CD4-positive, alpha-beta T cell treated with Interleukin-17A for 1 hour (primary cell): Measurements from ENCODE around the gene ZNF804B.

Source experiments
- DNase-seq: peaks from one replicate; pipeline ENCODE4 v3.0.0-alpha.2; 2020

The ZNF804B gene

DNA sequence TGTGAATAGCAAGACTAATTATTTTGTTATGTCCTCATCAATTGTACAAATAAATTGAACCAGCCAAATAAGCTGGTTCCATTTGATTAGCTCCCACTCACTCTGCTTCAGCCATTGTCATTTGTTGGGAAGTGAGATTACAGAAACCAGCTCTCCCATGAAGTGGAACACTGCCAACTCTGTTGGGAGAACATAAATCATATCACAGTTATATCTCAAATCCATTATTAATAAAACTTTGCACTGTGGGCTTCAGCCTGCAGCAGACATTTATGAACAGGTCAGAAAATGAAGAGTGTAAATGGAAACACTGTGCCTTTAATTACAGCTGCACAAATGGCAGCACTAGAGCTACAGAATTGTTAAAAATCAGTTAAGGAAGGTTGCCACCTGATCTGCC, 82.7 kb downstream of the ZNF804B start:
- DNase-seq: no peak

DNA sequence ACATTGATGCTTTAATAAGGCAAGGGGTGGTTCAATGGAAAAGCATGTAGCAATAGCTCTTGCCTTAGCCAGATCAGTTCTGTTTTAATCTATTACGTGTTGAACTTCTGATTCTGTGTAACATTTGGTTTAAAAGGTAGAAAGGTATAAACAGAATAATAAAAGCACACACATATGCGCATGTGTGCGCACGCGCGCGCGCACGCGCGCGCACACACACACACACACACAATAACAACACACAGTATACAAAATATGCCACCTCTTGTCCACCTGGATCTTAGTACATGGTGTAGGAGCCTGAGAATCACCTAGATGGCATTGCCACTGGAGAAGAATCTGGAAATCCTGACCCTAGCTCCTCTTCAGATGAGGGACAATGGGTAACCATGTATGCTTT, 85.6 kb downstream of the ZNF804B start:
- DNase-seq: no peak

DNA sequence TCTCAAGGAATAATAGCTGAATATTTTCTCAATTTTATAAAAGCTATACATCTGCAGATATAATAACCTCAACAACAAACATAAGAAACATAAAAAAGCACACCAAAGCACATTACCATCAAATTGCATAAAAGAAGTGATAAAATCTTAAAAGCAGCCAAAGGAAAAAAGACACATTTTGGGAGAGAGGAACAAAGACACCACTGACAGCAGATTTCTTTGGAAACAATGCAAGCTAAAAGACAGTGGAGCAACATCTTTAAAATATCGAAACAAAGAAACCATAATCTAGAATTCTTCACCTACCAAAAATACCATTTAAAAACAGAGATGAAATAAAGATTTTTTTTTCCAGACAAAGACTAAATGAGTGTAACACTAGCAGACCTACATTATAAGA, 91.7 kb downstream of the ZNF804B start:
- no peak for DNase-seq

DNA sequence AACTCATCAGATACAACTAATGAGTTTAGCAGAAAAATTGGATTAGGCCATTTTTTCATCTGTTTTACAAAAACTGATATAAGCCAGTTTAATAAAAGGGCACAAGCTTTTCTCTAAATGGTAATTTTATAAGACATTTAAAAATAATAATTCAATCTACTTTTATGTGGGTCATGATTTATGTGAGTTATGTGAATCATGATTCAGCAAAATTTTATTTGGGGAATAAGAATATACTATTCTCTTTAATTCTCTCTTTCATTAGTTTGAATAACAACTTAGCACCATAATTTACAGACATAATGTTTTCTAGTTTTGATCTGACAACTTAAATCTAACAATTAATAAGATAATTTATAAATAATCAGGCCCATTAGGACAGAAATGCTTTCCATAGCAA, 99.8 kb downstream of the ZNF804B start:
- DNase-seq: no peak

DNA sequence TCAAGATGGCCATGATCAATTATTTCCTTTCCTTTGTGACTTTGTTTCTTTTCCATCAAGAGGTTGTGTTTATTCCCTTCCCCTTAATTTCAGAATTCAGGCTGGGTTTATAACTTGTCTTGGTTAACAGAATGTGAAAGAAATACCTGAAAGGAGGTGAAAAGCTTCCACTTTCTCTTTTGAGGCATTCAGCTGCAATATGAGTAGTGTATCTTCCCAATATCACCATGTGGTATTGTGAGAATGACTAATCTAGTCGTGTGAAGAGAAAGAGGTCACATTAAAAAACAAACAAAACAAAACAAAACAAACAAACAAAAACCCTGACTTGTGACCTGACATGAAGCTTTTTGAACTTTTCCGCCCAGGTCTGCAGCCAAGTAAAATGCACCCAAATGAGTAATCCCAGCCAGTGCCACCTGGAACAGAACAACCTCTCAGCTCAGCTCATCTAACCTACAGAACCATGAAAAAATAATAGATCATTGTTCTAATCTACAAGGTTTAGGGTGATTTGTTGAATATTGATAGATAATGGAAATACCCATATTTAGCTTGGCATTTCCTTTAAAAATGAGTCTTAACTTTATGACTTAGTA, 106.9 kb downstream of the ZNF804B start:
- no peak for DNase-seq

DNA sequence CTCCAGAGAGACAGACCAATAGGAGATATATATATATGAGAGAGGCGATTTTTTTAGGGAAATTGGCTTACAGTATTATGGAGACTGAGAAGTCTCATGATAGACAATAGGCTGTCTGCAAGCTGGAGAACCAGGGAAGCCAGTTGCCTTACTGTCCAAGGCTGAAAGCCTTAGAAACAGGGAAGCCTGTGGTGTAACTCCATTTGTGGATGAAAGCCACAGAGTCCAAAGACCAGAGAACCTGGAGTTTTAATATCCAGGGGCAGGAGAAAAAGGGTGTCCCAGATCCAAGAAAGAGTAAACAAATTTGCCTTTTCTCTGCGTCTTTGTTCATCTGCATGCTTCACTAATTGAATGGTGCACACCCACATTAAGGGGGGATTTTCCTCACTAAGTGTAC, 107.7 kb downstream of the ZNF804B start:
- no peak for DNase-seq

DNA sequence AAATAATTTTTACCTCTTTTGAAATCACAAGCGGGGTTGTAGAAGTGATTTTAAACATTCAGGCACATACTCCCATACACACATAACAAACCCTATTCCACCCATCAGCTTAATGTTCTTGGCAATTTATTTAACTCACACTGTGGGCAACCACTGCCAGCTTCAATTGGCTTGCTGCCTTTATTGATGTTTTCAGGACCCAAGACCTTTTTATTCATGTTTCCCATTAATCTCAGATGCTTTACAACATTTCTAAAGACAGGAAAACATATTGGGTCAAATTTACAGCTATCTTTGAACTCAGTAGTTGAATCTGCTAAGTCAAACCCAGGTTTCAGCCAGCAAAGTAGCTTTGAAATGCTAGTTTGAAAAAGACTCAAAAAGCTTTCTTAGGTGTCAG, 109.0 kb downstream of the ZNF804B start:
- DNase-seq: no peak

DNA sequence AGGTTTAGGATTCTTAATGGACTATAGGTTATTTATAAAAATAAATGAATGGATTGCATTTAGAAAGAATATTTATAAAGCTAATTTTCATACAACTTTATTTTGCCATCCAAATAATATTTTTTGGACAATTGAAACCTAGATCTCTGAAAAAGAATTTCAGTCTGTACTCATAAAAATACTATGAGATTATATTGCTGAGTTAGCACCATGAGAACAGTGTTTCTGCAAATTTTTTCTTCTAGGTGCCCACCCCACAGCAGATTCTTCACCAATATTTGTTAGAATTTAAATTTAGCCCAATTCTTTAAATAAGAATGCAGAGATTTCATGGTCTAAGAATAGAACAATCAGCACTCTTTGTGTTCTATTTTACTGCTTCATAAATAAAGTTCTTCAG, 121.6 kb downstream of the ZNF804B start:
- no peak for DNase-seq

DNA sequence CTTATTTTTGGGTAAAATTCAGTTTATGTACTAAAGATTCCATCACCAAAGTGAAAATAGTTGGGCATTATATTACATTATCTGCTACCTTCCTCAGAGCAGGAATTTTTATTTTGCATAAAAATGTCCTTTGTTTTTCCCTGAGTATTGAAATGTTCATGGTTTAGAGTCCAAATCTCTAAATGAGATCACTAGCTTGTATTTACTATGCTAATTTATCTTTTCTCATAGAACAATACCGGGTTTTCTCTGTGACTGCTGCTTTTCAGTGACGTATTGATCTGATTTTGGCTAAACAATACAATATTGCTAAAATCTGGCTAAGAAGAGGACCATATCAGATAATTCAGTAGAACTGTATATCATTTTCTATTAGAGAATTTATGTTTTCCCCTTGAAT, 125.6 kb downstream of the ZNF804B start:
- no peak for DNase-seq

DNA sequence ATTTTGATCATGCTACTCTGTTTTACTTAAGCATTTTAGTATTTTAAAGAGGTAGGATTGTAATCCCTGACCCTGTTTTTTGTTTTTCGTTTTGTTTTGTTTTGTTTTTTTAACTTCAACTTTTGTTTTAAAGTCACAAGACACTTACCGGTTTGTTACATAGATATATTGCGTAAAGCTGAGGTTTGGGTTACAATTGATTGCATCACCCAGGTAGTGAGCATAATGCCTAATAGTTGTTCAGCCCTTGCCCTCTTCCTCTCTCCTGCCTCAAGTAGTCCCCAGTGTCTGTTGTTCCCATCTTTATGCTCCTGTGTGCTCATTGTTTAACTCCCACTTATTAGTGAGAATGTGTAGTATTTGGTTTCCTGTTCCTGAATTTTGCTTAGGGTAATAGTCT, 129.2 kb downstream of the ZNF804B start:
- no peak for DNase-seq

DNA sequence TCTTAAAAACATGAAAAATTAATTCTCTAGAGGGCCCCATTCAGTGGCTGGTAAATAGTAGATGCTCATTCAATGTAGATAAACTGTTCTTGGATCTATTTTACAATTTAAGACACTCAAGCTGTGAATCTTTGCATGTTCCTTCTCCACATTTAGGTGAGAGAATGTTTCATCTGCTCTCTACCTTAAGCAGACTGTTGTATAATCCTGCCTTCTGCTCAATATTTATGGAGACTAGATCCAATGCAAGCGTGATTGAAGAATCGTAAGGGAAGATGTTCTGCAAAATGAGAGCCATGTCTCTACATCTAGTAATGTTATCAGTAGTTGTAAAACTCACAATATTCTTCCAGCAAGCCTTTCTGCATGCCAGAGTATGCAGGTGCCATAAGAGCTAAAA, 151.0 kb downstream of the ZNF804B start:
- no peak for DNase-seq

DNA sequence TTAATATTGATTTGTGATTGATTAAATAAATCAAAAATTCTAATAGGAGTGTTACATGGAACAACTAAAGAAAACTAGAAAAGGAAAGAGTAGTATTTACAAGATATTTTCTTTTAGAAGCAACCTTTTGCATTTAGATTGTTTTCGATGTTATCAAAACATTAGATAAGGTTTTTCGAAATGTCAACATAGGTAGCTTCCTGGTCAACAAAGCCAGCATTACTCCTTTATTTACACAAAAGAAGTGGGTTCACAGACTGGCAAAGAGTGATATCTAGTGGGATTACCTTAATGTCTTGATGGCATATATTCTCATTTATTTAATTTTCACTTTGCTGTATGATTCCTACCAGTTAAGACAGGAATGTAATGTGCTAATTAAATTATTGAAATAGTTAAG, 153.4 kb downstream of the ZNF804B start:
- DNase-seq: no peak

DNA sequence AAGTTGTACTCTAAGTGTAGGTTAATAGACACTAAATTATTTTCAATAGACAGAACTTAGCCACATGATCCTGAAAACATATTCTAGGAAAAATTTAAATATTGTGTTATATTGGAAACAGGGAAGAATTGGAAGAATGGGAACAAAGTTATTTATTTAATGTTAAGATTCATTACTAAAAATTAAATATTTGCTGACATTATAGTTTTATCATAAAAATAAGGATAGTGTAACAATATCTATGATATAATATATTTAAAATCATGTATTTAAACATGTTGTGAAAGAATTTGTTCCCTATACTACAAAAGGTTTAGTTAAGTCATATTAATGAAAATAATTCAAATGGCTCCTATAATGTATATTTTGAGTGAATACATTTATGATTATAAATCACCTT, 156.1 kb downstream of the ZNF804B start:
- DNase-seq: no peak

DNA sequence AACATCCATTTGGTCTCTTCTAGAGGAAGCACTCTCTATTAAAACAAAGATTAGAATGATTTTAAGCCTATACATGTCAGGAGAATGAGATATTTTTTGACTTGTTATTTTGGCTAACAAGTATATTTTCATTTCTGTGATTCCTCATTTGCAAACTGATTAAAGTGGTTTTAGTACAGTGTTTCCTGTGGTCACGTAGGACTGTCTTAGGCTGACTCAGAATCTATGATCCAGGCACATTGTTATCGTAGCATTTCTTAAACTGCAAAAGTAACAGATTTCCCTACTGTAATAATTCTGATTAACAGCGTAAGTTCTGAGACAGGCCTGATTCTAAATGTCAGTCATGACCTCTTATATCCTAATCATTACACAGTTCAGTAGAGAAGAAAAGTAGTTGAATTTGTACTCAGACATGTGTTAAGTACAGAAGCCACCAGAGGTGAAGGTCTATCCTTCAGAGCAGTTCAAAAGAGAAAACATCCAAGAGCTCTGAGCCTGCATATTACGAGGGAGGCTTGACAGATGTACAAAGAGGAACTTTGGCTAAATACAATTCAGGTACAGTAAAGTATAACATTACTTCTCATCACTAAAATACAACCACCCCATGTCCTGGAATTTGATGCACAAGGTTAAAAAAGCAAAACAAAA, 160.1 kb downstream of the ZNF804B start:
- no peak for DNase-seq

DNA sequence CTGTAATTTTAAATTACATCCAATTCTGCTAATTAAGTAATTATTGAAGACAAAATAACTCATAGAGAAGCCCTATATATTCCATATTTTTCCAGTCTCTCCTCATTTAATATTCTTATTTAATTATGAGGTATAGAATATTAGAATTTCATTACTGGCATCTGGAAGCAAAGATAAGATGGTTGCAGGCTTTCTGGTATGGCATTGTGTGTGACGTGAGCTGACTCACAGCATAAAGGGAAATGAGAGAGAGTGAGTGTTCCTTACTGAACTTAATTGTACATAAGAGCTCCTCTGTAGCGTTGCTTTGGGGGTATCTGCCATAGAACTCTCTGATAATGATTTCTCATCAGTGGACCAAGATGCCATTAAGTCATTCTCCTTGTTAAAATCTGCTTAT, 163.4 kb downstream of the ZNF804B start:
- no peak for DNase-seq

DNA sequence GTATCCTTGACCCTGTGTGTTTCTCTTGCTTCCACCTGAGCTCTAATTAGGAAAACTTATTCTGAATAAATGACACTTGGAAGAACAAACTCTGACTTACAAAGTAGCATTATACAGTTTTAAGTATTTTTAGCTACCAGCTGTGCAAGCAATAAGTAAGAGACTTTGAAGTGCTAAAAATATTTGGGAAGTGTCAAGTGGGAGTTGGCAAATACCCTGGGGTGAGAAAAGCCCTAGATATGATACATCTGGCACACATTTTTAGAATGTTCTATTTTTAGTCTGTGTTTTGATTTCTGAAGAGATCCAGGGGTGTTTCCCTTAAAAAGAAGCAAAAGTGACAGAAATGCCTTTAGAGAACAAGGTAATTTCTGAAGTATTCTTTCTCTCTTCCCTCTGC, 168.8 kb downstream of the ZNF804B start:
- DNase-seq: no peak

DNA sequence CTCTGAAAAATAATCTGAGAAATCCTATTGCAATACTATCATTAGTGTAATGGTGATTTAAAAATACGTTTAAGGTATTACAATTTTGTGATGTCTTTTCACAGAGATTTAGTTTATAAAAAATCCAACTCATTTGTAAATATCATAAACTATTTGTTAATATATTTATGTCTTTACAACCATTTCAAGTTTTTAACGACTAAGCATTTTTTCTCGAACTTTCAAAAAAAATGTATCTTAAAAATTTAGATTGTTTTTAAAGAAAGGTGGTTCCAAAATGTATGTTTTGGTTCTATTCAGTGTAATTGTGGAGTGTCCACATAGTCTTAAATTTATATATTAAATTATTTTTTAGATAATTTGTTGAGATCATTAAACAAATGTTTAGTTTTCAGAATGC, 170.2 kb downstream of the ZNF804B start:
- no peak for DNase-seq

DNA sequence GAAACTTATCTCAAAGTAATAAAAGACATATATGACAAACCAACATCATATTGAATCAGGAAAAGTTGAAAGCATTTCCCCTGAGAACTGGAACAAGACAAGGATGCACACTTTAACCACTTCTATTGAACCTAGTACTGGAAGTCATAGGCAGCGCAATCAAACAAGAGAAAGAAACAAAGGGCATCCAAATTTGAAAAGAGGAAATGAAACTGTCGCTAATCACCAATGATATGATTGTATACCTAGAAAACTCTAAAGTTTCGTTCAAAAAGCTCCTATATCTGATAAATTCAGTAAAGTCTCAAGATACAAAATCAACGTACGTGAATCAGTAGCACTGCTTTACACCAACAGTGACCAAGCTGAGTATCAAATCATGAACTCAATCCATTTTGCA, 173.8 kb downstream of the ZNF804B start:
- no peak for DNase-seq

DNA sequence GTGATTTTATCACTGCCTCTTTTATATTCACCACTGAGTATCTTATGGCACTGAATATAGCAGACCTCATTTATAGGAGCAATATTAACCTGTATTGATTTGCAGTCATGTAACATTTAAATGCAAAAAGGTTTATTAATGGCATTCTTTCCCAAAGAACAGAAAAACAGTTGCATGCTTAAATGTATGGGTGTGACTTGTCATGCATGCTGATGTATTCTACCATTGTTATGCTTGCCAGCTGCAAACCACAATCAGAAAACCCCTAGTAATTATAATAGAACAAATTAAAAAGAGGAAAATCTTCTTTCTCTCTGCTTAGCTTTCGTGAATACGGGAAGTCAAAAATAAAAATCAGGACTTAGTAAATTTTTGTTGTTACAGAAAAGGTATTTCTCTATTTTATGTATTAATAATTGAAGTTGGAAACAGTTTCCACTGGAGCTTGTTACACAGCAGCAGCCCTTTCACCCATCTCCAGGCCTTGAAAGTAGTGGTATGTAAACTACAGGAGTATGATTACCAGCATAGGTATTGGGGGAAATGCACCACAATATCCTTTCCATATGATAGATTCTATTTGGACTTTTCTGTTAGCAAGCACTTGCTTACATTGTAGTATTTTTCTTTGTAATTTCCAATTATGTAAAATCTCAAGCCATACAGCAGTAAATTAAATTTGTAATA, 183.5 kb downstream of the ZNF804B start:
- DNase-seq: no peak

DNA sequence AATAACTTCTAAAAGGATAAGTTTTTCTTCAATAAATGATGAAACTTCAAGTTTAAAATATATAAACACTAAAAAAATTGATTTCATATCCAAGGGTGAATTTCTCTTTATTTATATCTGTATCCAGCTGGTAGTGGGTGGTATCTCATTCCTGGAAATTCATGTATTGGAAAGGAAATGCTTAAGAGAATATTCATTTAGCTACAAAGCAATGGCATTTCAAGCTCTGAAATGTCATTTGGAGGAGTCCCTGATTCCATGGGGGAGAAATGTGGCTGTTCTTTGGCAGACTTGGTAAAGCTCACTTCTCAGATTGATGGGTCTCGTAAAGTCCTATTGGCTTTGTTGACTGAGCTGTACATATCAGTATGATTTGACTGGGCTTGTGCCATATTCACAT, 192.3 kb downstream of the ZNF804B start:
- DNase-seq: no peak

DNA sequence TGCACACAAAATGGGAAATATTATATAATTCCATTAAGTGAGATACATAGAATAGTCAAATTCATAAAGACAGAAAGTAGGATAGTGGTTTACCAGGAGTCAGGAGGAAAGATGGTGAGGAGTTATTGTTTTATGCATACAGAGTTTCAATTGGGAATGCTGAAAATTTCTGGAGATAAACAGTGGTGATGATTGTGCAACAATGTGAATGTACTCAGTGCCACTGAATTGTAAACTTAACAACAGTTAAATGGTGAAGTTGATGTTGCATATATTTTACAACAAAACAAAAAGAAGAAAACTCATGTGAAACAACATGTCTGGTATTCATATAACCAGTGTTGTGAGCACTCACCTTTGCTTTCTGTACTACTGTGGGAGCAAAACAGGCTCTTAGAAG, 204.9 kb downstream of the ZNF804B start:
- no peak for DNase-seq

DNA sequence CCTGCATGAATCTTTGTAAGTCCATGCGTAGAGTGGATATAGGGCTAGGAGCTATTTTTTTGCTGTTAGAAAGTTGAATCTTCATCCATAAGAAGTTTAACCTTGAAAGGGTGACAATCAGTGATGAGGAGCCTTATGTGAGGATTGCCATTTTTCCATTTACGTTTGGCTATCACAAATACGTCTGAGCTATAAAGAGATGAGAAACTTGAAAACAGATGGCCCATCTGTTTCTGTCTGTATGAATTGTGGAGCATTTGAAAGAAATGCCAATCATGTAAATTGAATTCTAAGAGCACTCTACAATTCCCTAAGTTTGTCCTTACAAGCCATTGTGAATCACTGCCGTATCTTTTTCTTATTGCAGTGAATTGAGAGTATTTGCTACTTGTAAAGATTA, 205.9 kb downstream of the ZNF804B start:
- DNase-seq: no peak

DNA sequence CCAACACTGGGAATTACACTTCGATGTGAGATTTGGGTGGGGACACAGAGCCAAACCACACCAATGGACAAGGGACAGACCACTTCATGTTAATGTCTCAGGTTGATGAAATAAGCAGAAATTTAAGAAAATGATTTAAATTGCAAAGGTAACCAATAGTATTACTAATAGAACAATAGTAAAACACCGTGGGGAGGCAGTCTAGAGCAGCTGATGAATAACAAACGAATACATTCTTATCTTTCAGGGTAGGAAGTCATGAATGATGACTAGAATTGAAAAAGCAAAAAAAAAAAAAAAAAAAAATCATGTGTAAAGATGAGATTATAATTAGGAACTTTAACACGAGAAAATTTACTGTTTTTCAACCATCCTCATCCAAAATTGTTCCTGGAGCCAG, 207.9 kb downstream of the ZNF804B start:
- no peak for DNase-seq

DNA sequence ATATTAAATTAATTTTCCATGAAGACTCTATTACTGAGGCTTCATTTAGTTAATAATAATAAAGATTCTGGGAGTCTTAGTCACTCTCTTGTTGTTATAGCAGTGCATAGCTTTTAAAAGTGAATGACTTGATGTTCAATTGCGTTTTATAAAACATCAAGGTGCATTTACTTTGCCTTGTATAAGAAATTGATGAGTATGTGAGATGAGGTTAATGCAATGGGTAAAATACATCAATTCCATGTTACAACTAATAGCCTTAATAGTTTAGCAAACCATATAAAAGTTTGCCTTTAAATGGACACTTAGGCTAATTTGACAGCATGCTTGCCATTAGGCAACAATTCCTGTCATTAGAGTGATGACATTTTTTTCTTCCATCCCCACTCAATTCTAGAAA, 209.7 kb downstream of the ZNF804B start:
- no peak for DNase-seq

DNA sequence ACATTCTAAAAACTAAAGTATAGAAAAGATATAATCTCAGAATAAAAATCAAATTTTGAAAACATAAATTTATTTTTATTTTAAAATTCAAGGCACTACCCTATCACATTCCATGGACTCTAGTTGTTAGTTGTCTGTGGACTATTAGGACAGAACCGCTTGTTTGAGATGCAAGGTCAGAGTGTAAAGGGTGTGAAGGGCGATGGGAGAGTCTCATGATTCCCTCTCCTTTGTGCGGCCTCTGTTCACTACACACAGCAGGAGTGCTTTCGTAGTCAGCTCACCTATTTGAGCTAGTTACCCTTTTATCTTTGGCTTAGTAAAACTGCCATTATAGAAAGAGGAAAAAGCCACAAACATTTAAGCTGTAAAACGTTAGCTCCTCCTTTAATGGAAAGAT, 225.8 kb downstream of the ZNF804B start:
- no peak for DNase-seq
